Measurements from ENCODE around the gene ATN1. TPM values are rescaled to one million over a fixed set of nuclear protein-coding genes. Genes with fewer than 3 reads are reported as not detected.
"Not testable (repeated sequence)": the region's sequence is repeated elsewhere in the genome, so short reads cannot be mapped to it uniquely, and the experiment has no call there.

ATN1 gene
- total RNA-seq, 4 donors from 2014 or later: 11.5 to 31.5 (median 26.5) TPM

DNA sequence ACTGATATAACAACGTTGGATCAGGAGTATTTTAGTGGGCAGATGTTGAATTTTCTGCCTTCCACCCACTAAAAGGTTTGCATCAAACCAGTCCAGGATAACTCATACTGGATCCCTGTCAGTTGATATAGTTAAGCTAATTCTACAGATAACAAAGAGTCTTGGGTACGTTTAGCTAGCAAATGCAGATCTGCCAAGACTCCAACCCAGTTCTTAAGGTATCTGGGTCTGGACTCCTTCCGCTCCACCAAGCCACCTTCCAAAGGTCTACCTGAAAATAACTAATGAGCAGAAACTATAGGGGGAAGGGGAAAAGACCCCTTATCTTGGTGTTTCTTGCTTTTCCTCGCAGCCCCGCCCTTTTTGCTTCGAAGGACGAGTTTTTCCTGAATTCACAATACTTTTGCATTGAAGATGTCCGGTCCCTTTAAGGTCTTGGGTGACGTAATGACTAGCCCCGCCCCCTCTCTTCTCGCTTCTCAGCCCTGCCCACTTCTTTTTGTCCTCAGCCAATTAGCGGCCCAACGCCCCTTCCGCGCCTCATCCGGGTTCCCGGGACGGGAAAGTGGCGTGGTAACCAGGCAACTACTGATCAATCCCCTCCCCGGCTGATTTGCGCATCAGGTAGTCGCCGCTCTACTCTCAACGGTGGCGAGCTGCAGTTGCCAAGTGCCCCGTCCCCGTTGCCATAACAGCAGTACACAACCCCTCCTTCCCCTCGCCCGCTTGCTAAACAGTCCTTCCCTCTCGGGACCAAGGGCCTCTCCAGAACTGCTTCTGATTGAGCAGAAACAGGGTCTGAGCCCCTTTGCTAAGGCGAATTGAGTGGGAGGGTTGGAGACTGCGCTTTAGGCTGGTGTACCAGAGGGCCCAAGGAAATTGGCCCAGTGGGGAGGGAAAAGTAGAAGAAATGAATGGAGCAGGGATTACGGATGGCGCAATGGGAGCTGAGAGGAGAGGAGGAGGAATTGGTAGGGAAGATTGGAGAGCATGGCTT is 23.2 kb upstream of the ATN1 start, which contains the start of gene LRRC23:
TSS of gene LRRC23 (plus strand) at position 543 of the 997 bp plus-strand sequence. CDS start 812 bp downstream, outside the sequence.
- H3K4me3 ChIP-seq: peak within 1 kb of the TSS; percentile 67 to 91 (median 81)
- intact Hi-C loops (cut with DNase I; ENCODE audit: low total_unique reads): loop anchor here (1.0 kb wide), 2 partner anchors 13 to 31 kb away; partner anchors contain the start of gene SPSB2

DNA sequence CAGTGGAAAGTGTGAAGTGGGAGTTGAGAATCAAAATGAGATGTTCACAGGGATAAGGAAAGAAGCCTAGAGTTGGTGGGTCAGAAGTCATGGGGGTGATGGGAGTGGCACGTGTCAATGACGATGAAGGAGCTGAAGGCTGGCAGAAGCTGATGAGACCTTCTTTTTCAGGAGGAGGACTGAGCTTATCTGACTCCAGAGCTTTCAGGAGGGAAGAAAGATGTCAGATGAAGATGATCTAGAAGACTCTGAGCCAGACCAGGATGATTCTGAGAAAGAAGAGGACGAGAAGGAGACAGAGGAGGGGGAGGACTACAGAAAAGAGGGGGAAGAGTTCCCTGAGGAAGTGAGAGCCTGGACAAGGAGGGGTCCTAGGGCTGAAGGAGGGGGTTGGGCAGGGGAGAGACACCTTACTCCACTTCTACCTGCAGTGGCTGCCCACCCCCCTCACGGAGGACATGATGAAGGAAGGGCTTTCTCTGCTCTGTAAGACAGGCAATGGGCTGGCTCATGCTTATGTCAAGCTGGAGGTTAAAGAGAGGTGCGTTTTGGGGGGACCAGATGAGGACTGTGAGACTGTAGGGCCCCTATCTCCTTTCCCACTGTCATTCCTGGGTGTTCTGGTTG is 22.2 kb upstream of the ATN1 start:
- Histone ChIP-seq H3K27ac (peak overlapping the region; percentile 69 to 82 (median 78)), H3K4me3 (peak overlapping the region; percentile 67 to 91 (median 81)), H3K27me3 (no peaks in the 10 kb centered on the region), H3K4me1 (peaks cover 9 to 12% of the 10 kb centered on the region in 2 donors), H3K9me3 (no peaks in the 10 kb centered on the region), H3K36me3 (no peaks in the 10 kb centered on the region)
- DNase-seq (no peak), ATAC-seq (no peak)
- no peak for TF ChIP-seq POLR2A (IDR thresholded peaks at IDR 0.05)
- TF ChIP-seq, protein P1, sequence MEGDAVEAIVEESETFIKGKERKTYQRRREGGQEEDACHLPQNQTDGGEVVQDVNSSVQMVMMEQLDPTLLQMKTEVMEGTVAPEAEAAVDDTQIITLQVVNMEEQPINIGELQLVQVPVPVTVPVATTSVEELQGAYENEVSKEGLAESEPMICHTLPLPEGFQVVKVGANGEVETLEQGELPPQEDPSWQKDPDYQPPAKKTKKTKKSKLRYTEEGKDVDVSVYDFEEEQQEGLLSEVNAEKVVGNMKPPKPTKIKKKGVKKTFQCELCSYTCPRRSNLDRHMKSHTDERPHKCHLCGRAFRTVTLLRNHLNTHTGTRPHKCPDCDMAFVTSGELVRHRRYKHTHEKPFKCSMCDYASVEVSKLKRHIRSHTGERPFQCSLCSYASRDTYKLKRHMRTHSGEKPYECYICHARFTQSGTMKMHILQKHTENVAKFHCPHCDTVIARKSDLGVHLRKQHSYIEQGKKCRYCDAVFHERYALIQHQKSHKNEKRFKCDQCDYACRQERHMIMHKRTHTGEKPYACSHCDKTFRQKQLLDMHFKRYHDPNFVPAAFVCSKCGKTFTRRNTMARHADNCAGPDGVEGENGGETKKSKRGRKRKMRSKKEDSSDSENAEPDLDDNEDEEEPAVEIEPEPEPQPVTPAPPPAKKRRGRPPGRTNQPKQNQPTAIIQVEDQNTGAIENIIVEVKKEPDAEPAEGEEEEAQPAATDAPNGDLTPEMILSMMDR (IDR thresholded peaks at IDR 0.05 in 4 of 5, conservative IDR thresholded peaks at IDR 0.05 in 1 of 5): no peak
- in situ Hi-C loops (cut with MboI; ENCODE audit: low sequenced_read_pairs in 4 of 4): loop anchor here in 1 of 4 donors (25.0 kb wide), 1 partner anchor 207 kb away; the partner anchor contains the start of gene C1RL
- intact Hi-C loops (cut with DNase I; ENCODE audit: low total_unique reads): no loop called here

More for the DNA sequence above, 23.2 kb upstream of the ATN1 start, which contains the start of gene LRRC23:
- H3K9me3 ChIP-seq: no peaks in the 10 kb centered on the region
- DNase-seq (peak; percentile 91 to 94), ATAC-seq (peak; percentile 98 to 99)
- H3K27me3 ChIP-seq: no peaks in the 10 kb centered on the region
- H3K4me1 ChIP-seq: peaks cover 9 to 12% of the 10 kb centered on the region in 2 donors
- in situ Hi-C loops (cut with MboI; ENCODE audit: low sequenced_read_pairs in 4 of 4): loop anchor here in 1 of 4 donors (25.0 kb wide), 1 partner anchor 208 kb away; the partner anchor contains the start of gene C1RL
- peak within 1 kb of the TSS; percentile 69 to 82 (median 78) for H3K27ac ChIP-seq
- H3K36me3 ChIP-seq: no peaks in the 10 kb centered on the region
- peak in 1 of 2 donors; percentile 32 for TF ChIP-seq POLR2A (IDR thresholded peaks at IDR 0.05)
- TF ChIP-seq, protein P1 (IDR thresholded peaks at IDR 0.05 in 4 of 5, conservative IDR thresholded peaks at IDR 0.05 in 1 of 5): no peak

DNA sequence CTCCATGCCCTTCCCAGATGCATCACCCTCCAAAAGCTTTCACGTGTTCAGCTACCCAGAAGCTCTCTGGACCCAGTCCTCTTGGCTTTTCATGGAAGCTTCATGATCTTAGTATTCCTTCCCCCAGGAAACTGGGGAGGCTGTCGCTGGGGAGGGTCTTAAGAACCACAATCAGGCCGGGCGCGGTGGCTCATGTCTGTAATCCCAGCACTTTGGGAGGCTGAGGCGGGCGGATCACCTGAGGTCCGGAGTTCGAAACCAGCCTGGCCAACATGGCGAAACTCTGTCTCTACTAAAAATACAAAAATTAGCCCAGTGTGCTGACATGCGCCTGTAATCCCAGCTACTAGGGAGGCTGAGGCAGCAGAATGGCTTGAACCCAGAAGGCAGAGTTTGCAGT is 19.6 kb upstream of the ATN1 start:
- H3K9me3 ChIP-seq; H3K27me3 ChIP-seq; DNase-seq; ATAC-seq; H3K36me3 ChIP-seq; H3K27ac ChIP-seq; intact Hi-C loops (cut with DNase I; ENCODE audit: low total_unique reads); H3K4me3 ChIP-seq: not testable (repeated sequence)
- H3K4me1 ChIP-seq: peaks cover 9 to 12% of the 10 kb centered on the region in 2 donors
- in situ Hi-C loops (cut with MboI; ENCODE audit: low sequenced_read_pairs in 4 of 4): loop anchor here in 1 of 4 donors (25.0 kb wide), 1 partner anchor 204 kb away; the partner anchor contains the start of gene C1RL

DNA sequence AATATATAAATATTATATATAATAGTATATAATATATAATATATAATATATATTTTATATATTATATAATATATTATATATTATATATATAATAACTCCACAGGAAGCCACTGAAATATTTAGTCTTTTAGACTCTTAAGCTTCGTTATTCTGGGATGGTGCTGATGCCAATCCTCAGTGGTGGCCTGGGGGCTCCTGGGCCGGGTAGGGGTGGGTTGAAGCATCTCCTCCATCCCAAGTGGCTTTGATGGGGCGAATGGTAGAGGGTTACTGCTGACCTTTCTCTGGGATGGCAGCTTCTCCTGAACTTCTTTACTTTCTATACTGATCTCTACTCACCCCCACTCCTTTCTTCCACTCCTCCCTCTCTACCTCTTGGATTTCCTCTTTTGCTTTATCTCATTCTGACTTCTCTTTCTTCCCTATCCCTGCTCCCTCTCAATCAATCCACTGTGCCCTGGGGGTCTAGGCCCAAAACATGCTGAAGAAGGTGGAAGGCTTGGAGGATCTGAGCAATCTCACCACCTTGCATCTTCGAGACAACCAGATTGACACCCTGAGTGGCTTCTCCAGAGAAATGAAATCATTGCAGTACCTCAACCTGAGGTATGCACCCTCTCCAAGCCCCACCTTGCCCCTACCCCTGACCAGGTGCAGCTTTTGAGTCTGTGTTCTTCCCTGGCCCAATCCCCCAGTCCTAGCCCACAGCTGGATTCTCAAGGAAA is 18.2 kb upstream of the ATN1 start:
- peaks cover 6 to 12% (median 7%) of the 10 kb centered on the region in 3 donors for H3K27me3 ChIP-seq
- H3K27ac ChIP-seq: no peak overlapping the region
- H3K36me3 ChIP-seq: no peaks in the 10 kb centered on the region
- H3K9me3 ChIP-seq: no peaks in the 10 kb centered on the region
- in situ Hi-C loops (cut with MboI; ENCODE audit: low sequenced_read_pairs in 4 of 4) (loop anchor here in 1 of 4 donors (25.0 kb wide), 1 partner anchor 203 kb away; the partner anchor contains the start of gene C1RL), intact Hi-C loops (cut with DNase I; ENCODE audit: low total_unique reads) (no loop called here)
- H3K4me3 ChIP-seq: no peak overlapping the region
- ATAC-seq: no peak
- no peak for TF ChIP-seq POLR2A (IDR thresholded peaks at IDR 0.05)
- TF ChIP-seq, protein P1 (IDR thresholded peaks at IDR 0.05 in 4 of 5, conservative IDR thresholded peaks at IDR 0.05 in 1 of 5): no peak
- H3K4me1 ChIP-seq: peaks cover 8 to 11% of the 10 kb centered on the region in 2 donors
- no peak for DNase-seq
